ENCODE data around the gene PPARD.
A peak's percentile ranks its signal among the peaks of the same experiment; 100 is the strongest.
"Not testable (repeated sequence)": the region's sequence is repeated elsewhere in the genome, so short reads cannot be mapped to it uniquely, and the experiment has no call there.

Gene PPARD

DNA sequence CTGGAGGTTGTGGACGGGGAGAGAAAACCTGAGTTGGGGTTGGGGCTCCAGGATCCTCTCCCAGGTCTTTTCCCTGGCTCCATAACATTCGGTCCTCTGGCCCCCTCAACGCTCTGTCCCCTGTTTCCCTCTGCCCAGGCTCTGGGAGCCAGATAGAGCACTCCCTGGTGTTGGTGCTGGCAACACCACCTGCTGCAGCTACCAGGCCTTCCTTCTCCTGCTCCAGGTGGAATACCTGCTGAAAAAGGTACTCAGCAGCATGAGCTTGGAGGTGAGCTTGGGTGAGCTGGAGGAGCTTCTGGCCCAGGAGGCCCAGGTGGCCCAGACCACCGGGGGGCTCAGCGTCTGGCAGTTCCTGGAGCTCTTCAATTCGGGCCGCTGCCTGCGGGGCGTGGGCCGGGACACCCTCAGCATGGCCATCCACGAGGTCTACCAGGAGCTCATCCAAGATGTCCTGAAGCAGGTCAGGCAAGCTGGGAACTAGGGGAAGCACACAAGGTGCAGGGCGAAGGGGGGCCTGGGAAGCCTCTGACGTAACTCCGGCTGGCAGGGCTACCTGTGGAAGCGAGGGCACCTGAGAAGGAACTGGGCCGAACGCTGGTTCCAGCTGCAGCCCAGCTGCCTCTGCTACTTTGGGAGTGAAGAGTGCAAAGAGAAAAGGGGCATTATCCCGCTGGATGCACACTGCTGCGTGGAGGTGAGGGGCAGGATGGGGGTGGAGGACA lies 30.1 kb upstream of the PPARD start:
- DNase-seq (ENCODE audit: low spot score) = no peak

- no peak for DNase-seq (ENCODE audit: low spot score)
These were observed 29.6 kb upstream of the PPARD start for GRCh38 chr6:35312807-35313206.

GRCh38 chr6:35317483-35318195 lies 24.7 kb upstream of the PPARD start:
- peak; percentile 33 for DNase-seq (ENCODE audit: low spot score)

DNA sequence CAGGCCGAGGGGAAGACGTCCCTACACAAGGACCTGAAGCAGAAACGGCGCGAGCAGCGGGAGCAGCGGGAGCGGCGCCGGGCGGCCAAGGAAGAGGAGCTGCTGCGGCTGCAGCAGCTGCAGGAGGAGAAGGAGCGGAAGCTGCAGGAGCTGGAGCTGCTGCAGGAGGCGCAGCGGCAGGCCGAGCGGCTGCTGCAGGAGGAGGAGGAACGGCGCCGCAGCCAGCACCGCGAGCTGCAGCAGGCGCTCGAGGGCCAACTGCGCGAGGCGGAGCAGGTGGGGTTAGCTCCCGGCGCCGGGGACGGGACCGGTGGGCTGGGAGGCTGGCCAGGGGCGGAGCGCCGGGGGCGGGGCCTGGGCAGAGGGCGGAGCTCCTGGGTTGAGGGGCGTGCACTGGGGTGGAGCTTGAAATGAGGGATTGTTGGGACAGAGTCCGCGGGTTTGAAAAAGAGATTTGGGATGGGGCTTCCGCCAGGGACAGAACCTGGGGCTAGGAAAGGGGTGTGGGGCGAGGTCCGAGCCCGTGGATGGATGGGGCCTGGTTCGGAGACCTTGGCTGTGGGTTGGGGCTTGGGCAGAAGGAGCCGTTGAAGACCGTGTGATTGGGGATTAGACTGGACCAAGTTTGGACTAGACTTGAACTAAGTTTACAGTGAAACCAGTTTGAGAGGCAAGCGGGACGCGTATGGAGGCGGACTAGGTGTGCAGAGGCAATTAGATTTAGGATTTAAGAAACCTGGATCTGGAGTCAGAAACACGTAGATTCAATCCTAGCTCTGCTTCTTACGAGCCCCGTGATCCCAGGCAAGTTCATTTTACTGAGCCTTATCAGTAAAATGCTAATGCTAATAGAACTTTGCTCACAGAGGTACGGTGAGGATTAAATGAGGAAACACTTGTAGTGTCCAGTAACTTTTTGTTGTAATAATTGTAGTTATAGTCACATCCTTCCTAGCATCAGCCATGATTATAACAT lies 23.9 kb upstream of the PPARD start:
- peak; percentile 88 for DNase-seq (ENCODE audit: low spot score)

GRCh38 chr6:35319346-35320030 lies 22.9 kb upstream of the PPARD start:
- no peak for DNase-seq (ENCODE audit: low spot score)

DNA sequence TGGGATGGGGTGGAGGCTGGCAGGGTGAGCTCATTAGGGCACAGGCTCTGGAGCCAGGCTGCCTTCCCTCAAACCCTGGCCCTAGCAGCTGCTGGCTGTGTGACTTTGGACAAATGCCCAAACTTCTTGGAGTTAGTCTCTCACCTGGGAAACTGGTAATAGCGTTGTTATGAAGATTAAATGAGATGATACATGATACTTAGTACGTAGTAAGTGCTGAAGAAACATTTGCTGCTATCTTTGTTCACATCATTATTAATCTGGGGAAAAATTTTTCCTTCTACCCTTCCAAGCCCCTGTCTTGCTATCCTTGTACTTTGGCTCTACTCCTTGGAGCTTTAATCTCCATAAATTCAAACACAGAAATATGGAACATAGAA lies 22.3 kb upstream of the PPARD start:
- no peak for DNase-seq (ENCODE audit: low spot score)

- no peak for DNase-seq (ENCODE audit: low spot score)
These were observed 21.3 kb upstream of the PPARD start for GRCh38 chr6:35321091-35321490.

DNA sequence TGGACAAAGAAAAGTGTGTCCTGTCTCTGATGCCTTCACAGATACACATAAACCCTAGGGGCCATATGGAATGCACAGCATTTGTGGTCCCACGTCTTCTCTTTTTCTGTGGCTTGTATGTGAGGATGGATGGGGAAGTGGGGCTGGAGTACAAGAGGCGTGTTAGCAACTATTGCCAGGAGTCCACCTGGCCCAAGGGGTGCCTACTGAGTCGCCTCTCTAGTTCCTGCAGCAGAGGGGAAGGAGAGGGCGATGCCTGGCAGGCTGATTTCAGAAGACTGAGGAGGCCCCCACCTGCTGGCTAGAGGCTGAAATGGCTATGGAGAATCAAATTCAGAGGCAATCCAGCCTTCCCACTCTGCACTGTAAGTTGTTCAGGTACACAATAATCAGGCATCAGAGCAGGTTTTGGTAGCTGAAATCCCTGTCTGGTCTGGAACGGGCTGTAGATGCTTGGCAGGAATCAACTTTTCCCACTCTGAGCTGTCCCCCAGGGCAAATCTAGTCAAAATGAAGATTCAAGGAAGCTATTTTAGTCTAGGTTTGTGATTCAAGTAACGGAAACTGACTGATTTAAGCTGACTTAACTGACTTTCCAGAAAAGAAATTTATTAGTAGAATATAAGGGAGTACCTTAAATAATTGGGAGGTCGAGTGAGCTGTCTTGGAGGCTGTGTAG lies 14.9 kb upstream of the PPARD start:
- peak; percentile 59 for DNase-seq (ENCODE audit: low spot score)

GRCh38 chr6:35328108-35328723 lies 14.1 kb upstream of the PPARD start:
- no peak for DNase-seq (ENCODE audit: low spot score)

- not testable (repeated sequence) for DNase-seq (ENCODE audit: low spot score)
These were observed 13.4 kb upstream of the PPARD start for GRCh38 chr6:35328965-35329364.

DNA sequence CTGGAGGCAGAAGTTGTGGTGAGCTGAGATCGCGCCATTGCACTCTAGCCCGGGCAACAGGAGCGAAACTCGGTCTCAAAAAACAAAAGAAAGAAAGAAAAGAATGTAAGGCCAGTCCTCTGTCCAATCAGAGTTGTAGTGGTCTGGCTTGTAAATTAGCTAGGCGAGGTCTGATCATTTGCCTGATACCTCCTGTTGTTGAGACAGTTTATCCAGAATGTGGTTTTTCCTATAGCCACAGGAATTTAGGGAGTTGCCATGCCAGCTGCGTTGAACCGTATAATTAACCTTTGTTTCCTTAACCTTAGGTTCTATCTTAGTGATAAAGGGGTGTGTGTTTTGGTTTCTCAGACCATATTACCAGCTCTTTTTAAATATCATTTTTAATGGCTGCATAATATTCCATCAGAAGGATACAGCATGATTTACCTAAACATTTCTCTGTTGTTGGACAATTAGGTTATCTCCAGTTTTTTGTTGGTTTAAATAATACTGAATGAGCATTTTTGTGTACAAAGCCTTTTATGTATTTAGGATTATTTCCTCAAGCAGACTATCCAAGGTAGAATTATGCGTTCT lies 11.7 kb upstream of the PPARD start:
- no peak for DNase-seq (ENCODE audit: low spot score)

GRCh38 chr6:35332074-35332887 lies 10.1 kb upstream of the PPARD start:
- DNase-seq (ENCODE audit: low spot score) = not testable (repeated sequence)

DNA sequence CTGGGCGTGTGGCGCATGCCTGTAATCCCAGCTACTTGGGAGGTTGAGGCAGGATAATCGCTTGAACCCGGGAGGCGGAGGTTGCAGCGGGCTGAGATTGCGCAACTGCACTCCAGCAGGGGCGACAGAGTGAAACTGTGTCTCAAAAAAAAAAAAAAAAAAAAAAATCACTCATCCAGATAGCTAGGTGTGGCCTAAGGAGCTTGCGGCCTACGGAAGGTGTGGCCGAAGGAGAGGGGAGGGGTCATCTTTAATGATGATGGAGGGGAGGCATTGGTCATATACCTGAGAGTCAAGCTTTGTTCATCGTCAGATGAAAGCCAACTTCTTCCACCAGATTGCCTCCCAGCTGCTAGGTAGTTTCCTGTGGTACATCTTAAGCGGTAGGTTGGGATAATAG lies 801 bp upstream of the PPARD start:
- no peak for DNase-seq (ENCODE audit: low spot score)

DNA sequence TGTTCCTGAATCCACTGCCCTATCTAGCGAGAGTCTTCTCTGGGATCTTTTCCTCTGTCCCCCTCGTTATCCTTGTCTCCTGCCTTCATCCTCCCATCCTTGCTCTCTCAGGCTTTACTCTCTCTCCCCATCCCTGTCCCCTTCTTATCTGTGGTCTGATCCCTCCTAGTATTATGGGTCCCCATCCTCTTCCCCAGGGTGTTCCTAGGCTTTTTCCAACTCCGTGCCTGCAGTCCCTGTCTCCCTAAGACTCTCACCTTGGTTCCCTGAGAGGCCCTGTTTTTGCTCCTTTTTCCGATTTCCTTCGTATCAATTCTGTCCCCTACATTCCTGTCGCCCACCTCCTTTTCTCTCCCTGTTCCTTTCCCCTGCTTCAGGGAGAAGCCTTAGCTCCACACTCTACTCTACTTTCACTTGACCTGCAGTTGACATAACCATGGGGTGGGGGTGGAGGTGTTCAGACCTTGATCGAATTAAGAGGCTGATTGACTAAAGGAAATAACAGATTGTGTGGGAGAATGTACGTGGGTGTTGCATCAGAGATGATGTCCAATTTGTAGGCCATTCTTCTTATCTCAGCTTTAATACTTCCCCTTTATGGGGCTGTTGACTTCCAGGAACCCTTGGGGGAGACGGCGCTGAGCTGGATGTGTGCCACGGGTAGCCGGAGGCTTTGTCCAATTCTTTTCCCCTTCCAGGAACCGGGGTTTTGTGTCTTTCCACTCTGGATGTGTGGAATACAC lies 905 bp downstream of the PPARD start:
- DNase-seq (ENCODE audit: low spot score) = no peak

DNA sequence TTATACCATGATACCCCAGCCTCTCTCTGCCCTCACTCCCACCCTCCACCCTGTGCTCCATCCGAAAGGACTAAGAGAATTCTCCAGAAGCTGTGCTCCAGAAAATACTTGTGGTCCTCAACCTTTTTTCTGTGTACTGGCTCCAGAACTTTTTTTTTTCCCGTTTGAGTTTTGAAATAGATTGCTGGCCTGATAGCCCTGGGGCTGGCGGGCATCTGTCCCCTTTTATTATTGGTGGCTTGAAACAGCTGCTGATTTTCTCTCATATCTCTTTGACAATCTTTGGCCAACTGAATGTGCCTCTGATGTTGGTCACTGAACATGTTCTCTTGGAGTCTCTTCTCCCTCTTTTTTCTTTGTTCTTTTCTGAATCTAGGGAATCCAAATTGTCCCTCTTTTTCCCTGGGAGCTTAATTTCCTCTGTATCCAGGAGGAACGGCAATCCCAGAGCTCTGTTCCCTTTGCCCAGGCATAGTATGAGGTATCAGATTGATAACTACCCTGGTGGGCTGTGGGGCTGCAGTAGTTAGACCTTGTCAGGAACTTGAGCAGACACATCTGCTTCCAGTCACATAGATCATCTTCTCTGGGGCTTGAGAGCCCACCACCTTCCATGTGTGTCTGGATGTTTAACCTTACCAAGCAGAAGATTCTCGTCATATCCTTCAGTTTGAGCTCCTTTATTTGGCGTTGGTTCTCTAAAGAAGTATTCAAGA lies 1.6 kb downstream of the PPARD start:
- DNase-seq (ENCODE audit: low spot score) = no peak

DNA sequence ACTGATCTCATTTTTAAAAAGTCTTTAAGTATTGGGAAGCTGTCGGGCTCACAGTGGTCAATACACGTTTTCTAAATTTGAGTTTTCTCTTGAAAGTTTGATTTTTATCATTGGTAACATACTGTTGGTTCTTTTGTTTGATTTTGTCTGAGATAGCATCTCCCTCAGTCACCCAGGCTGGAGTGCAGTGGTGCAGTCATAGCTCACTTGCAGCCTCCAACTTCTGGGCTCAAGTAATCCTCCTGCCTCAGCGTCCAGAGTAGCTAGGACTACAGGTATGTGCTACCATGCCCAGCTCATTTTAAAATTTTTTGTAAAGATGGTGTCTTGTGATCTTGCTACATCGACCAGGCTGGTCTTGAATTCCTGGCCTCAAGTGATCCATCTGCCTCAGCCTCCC lies 9.1 kb downstream of the PPARD start:
- no peak for DNase-seq (ENCODE audit: low spot score)

DNA sequence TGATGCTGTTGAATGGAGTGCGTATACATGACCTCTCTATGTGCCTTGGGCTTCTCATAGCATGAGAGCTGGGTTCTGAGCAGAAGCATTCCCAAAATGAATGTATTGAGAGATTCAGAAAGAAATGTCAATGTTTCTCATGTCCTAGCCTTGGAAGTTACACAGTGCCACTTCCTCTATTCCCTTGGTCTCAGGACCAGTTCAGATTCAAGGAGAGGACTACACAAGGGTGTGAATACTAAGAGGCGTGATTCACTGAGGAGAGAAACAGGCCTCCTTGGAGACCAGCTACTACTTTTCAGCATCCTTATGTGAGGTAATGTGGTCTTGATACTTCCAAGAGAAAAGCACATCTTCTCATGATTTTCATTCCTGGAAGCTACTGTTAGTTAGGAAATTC lies 10.4 kb downstream of the PPARD start:
- no peak for DNase-seq (ENCODE audit: low spot score)

Data from HuH-7.5 (cell line).